ENCODE data around the gene NIPAL1.

The NIPAL1 gene

GRCh38 chr4:48025005-48025404 lies 8.4 kb downstream of the NIPAL1 start:
- no peaks in the 10 kb centered on the region for H3K4me1 ChIP-seq (ENCODE audit: control insufficient read depth, insufficient read depth, low read length)
- H3K27me3 ChIP-seq (ENCODE audit: control insufficient read depth in 1 of 2, insufficient read depth in 2 of 2, low read length in 2 of 2): peaks cover 0 to 3% of the 10 kb centered on the region in 2 donors
- no peaks in the 10 kb centered on the region for H3K9me3 ChIP-seq (ENCODE audit: control insufficient read depth in 2 of 2, low read length in 2 of 2)
- no peak overlapping the region for H3K9ac ChIP-seq (ENCODE audit: low read length in 2 of 2)
- H3K36me3 ChIP-seq (ENCODE audit: control insufficient read depth in 2 of 2, insufficient read depth in 2 of 2, low read length in 2 of 2): no peaks in the 10 kb centered on the region
- H3K4me3 ChIP-seq (ENCODE audit: low read length in 2 of 2): no peak overlapping the region
- no peak overlapping the region for H3K27ac ChIP-seq (ENCODE audit: low read length)

GRCh38 chr4:48027653-48028052 lies 11.1 kb downstream of the NIPAL1 start:
- no peaks in the 10 kb centered on the region for H3K4me1 ChIP-seq (ENCODE audit: control insufficient read depth, insufficient read depth, low read length)
- H3K27me3 ChIP-seq (ENCODE audit: control insufficient read depth in 1 of 2, insufficient read depth in 2 of 2, low read length in 2 of 2): peaks cover 0 to 3% of the 10 kb centered on the region in 2 donors
- H3K4me3 ChIP-seq (ENCODE audit: low read length in 2 of 2): no peak overlapping the region
- H3K36me3 ChIP-seq (ENCODE audit: control insufficient read depth in 2 of 2, insufficient read depth in 2 of 2, low read length in 2 of 2): no peaks in the 10 kb centered on the region
- H3K27ac ChIP-seq (ENCODE audit: low read length): no peak overlapping the region
- H3K9ac ChIP-seq (ENCODE audit: low read length in 2 of 2): no peak overlapping the region
- H3K9me3 ChIP-seq (ENCODE audit: control insufficient read depth in 2 of 2, low read length in 2 of 2): no peaks in the 10 kb centered on the region

GRCh38 chr4:48028696-48029095 lies 12.1 kb downstream of the NIPAL1 start:
- Histone ChIP-seq H3K4me1 (ENCODE audit: control insufficient read depth, insufficient read depth, low read length) (no peaks in the 10 kb centered on the region), H3K27ac (ENCODE audit: low read length) (no peak overlapping the region), H3K4me3 (ENCODE audit: low read length in 2 of 2) (no peak overlapping the region), H3K9ac (ENCODE audit: low read length in 2 of 2) (no peak overlapping the region), H3K36me3 (ENCODE audit: control insufficient read depth in 2 of 2, insufficient read depth in 2 of 2, low read length in 2 of 2) (no peaks in the 10 kb centered on the region), H3K9me3 (ENCODE audit: control insufficient read depth in 2 of 2, low read length in 2 of 2) (no peaks in the 10 kb centered on the region), H3K27me3 (ENCODE audit: control insufficient read depth in 1 of 2, insufficient read depth in 2 of 2, low read length in 2 of 2) (peaks cover 0 to 3% of the 10 kb centered on the region in 2 donors)

GRCh38 chr4:48030470-48030869 lies 13.9 kb downstream of the NIPAL1 start:
- Histone ChIP-seq H3K27ac (ENCODE audit: low read length) (no peak overlapping the region), H3K4me3 (ENCODE audit: low read length in 2 of 2) (no peak overlapping the region), H3K9ac (ENCODE audit: low read length in 2 of 2) (no peak overlapping the region), H3K9me3 (ENCODE audit: control insufficient read depth in 2 of 2, low read length in 2 of 2) (no peaks in the 10 kb centered on the region), H3K27me3 (ENCODE audit: control insufficient read depth in 1 of 2, insufficient read depth in 2 of 2, low read length in 2 of 2) (no peaks in the 10 kb centered on the region), H3K4me1 (ENCODE audit: control insufficient read depth, insufficient read depth, low read length) (no peaks in the 10 kb centered on the region), H3K36me3 (ENCODE audit: control insufficient read depth in 2 of 2, insufficient read depth in 2 of 2, low read length in 2 of 2) (no peaks in the 10 kb centered on the region)

- Histone ChIP-seq H3K27me3 (ENCODE audit: control insufficient read depth in 1 of 2, insufficient read depth in 2 of 2, low read length in 2 of 2) (no peaks in the 10 kb centered on the region), H3K36me3 (ENCODE audit: control insufficient read depth in 2 of 2, insufficient read depth in 2 of 2, low read length in 2 of 2) (no peaks in the 10 kb centered on the region), H3K4me1 (ENCODE audit: control insufficient read depth, insufficient read depth, low read length) (no peaks in the 10 kb centered on the region), H3K9ac (ENCODE audit: low read length in 2 of 2) (no peak overlapping the region), H3K9me3 (ENCODE audit: control insufficient read depth in 2 of 2, low read length in 2 of 2) (no peaks in the 10 kb centered on the region), H3K4me3 (ENCODE audit: low read length in 2 of 2) (no peak overlapping the region), H3K27ac (ENCODE audit: low read length) (no peak overlapping the region)
Observed at GRCh38 chr4:48031802-48032525, 15.4 kb downstream of the NIPAL1 start.

GRCh38 chr4:48032721-48033120 lies 16.1 kb downstream of the NIPAL1 start:
- H3K9ac ChIP-seq (ENCODE audit: low read length in 2 of 2): no peak overlapping the region
- no peaks in the 10 kb centered on the region for H3K36me3 ChIP-seq (ENCODE audit: control insufficient read depth in 2 of 2, insufficient read depth in 2 of 2, low read length in 2 of 2)
- H3K4me1 ChIP-seq (ENCODE audit: control insufficient read depth, insufficient read depth, low read length): no peaks in the 10 kb centered on the region
- H3K4me3 ChIP-seq (ENCODE audit: low read length in 2 of 2): no peak overlapping the region
- no peak overlapping the region for H3K27ac ChIP-seq (ENCODE audit: low read length)
- no peaks in the 10 kb centered on the region for H3K27me3 ChIP-seq (ENCODE audit: control insufficient read depth in 1 of 2, insufficient read depth in 2 of 2, low read length in 2 of 2)
- no peaks in the 10 kb centered on the region for H3K9me3 ChIP-seq (ENCODE audit: control insufficient read depth in 2 of 2, low read length in 2 of 2)

GRCh38 chr4:48033412-48033811 lies 16.8 kb downstream of the NIPAL1 start:
- Histone ChIP-seq H3K36me3 (ENCODE audit: control insufficient read depth in 2 of 2, insufficient read depth in 2 of 2, low read length in 2 of 2) (no peaks in the 10 kb centered on the region), H3K9me3 (ENCODE audit: control insufficient read depth in 2 of 2, low read length in 2 of 2) (no peaks in the 10 kb centered on the region), H3K9ac (ENCODE audit: low read length in 2 of 2) (no peak overlapping the region), H3K27ac (ENCODE audit: low read length) (no peak overlapping the region), H3K4me3 (ENCODE audit: low read length in 2 of 2) (no peak overlapping the region), H3K27me3 (ENCODE audit: control insufficient read depth in 1 of 2, insufficient read depth in 2 of 2, low read length in 2 of 2) (no peaks in the 10 kb centered on the region), H3K4me1 (ENCODE audit: control insufficient read depth, insufficient read depth, low read length) (no peaks in the 10 kb centered on the region)

- Histone ChIP-seq H3K36me3 (ENCODE audit: control insufficient read depth in 2 of 2, insufficient read depth in 2 of 2, low read length in 2 of 2) (no peaks in the 10 kb centered on the region), H3K9me3 (ENCODE audit: control insufficient read depth in 2 of 2, low read length in 2 of 2) (no peaks in the 10 kb centered on the region), H3K27ac (ENCODE audit: low read length) (no peak overlapping the region), H3K4me3 (ENCODE audit: low read length in 2 of 2) (no peak overlapping the region), H3K4me1 (ENCODE audit: control insufficient read depth, insufficient read depth, low read length) (no peaks in the 10 kb centered on the region), H3K27me3 (ENCODE audit: control insufficient read depth in 1 of 2, insufficient read depth in 2 of 2, low read length in 2 of 2) (no peaks in the 10 kb centered on the region), H3K9ac (ENCODE audit: low read length in 2 of 2) (no peak overlapping the region)
Observed at GRCh38 chr4:48033825-48034413, 17.3 kb downstream of the NIPAL1 start.

- Histone ChIP-seq H3K4me1 (ENCODE audit: control insufficient read depth, insufficient read depth, low read length) (no peaks in the 10 kb centered on the region), H3K9ac (ENCODE audit: low read length in 2 of 2) (no peak overlapping the region), H3K4me3 (ENCODE audit: low read length in 2 of 2) (no peak overlapping the region), H3K9me3 (ENCODE audit: control insufficient read depth in 2 of 2, low read length in 2 of 2) (no peaks in the 10 kb centered on the region), H3K27me3 (ENCODE audit: control insufficient read depth in 1 of 2, insufficient read depth in 2 of 2, low read length in 2 of 2) (no peaks in the 10 kb centered on the region), H3K36me3 (ENCODE audit: control insufficient read depth in 2 of 2, insufficient read depth in 2 of 2, low read length in 2 of 2) (no peaks in the 10 kb centered on the region), H3K27ac (ENCODE audit: low read length) (no peak overlapping the region)
Observed at GRCh38 chr4:48035952-48036351, 19.4 kb downstream of the NIPAL1 start.

- no peak overlapping the region for H3K4me3 ChIP-seq (ENCODE audit: low read length in 2 of 2)
- no peaks in the 10 kb centered on the region for H3K27me3 ChIP-seq (ENCODE audit: control insufficient read depth in 1 of 2, insufficient read depth in 2 of 2, low read length in 2 of 2)
- no peaks in the 10 kb centered on the region for H3K4me1 ChIP-seq (ENCODE audit: control insufficient read depth, insufficient read depth, low read length)
- no peaks in the 10 kb centered on the region for H3K9me3 ChIP-seq (ENCODE audit: control insufficient read depth in 2 of 2, low read length in 2 of 2)
- H3K9ac ChIP-seq (ENCODE audit: low read length in 2 of 2): no peak overlapping the region
- H3K27ac ChIP-seq (ENCODE audit: low read length): no peak overlapping the region
- no peaks in the 10 kb centered on the region for H3K36me3 ChIP-seq (ENCODE audit: control insufficient read depth in 2 of 2, insufficient read depth in 2 of 2, low read length in 2 of 2)
Observed at GRCh38 chr4:48037117-48037462, 20.5 kb downstream of the NIPAL1 start.

GRCh38 chr4:48038666-48039065 lies 22.1 kb downstream of the NIPAL1 start:
- no peaks in the 10 kb centered on the region for H3K27me3 ChIP-seq (ENCODE audit: control insufficient read depth in 1 of 2, insufficient read depth in 2 of 2, low read length in 2 of 2)
- H3K9me3 ChIP-seq (ENCODE audit: control insufficient read depth in 2 of 2, low read length in 2 of 2): no peaks in the 10 kb centered on the region
- no peaks in the 10 kb centered on the region for H3K4me1 ChIP-seq (ENCODE audit: control insufficient read depth, insufficient read depth, low read length)
- H3K36me3 ChIP-seq (ENCODE audit: control insufficient read depth in 2 of 2, insufficient read depth in 2 of 2, low read length in 2 of 2): no peaks in the 10 kb centered on the region
- H3K9ac ChIP-seq (ENCODE audit: low read length in 2 of 2): no peak overlapping the region
- H3K27ac ChIP-seq (ENCODE audit: low read length): no peak overlapping the region
- H3K4me3 ChIP-seq (ENCODE audit: low read length in 2 of 2): no peak overlapping the region

Measured in stomach smooth muscle (tissue), 2 donors.